HG03565 (cell line): ENCODE data around the gene RABGAP1L.

Experiments
- ATAC-seq: cut with Tn5 transposase; IDR thresholded peaks from one replicate; pipeline ENCODE4 v1.9.1; 2021; ENCODE audit warnings: mild to moderate bottlenecking, moderate library complexity; ENCODE audit not compliant: unreplicated experiment

RABGAP1L gene

GRCh38 chr1:174911606-174912005, 752.3 kb downstream of the RABGAP1L start:
- ATAC-seq, result no peak

DNA sequence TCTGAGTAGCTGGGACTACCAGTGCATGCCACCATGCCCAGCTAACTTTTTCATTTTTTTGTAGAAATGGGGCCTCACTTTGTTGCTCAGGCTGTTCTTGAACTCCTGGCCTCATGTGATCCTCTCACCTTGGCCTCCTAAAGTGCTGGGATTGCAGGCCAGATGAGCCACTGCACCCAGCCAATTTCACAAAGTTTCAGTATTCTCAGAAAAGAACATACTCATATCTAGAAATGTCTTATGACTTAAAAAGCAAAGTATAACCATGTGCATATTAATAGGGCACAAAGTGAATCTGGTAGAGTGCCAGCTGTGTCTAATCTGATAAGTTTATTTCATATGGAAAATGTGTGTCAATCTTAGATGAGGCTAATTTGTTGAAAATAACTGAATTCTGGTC, 752.9 kb downstream of the RABGAP1L start:
- peak; percentile 41 for ATAC-seq

DNA sequence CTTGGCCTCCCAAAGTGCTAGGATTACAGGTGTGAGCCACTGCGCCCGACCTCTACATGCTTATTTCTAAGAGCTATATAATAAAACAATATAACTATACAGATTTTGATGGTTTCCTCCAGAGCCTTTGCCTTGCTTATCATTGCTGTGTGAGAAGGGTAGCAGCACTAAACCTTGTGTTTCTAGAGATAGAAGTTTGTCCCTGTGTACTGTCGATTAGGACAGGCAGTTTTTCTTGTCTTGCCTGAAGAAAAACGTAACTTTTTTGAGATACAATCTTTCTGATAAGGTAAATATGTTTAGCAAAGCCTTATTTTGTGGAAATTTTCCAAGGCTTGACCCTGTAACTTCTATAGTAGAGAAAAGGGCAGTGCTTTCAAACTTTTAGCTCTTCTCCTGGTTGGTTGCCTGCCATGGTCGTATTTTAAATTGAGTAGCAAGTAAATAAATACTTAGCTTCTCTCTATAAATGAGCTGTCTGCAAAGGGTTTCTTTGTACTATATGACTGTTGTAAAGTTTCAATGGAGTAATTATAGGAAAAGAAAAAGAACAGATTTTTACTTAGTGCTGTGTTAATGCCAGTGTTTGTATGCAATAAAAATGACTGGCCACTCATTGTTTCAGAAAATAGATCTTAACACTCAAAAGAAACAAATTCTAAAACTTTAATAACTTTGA, 754.0 kb downstream of the RABGAP1L start:
- no peak for ATAC-seq

DNA sequence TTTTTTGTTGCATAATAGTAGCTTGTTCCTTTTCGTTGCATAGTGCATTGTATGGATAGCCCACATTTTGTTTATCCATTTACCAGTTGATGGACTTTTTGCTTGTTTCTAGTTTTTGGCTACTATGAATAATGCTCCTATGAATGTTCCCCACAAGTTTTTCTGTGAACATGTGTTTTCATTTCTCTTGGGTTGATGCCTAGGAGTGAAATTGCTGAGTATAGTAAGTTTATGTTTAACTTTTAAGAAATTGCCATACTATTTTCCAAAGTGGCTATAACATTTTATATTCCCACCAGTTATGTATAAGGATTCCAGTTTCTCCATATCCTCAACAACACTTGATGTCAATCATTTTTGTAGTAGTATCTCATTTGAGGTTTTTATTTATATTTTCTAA, 755.7 kb downstream of the RABGAP1L start:
- no peak for ATAC-seq

- ATAC-seq, result no peak
These were observed 757.5 kb downstream of the RABGAP1L start for GRCh38 chr1:174916846-174917245.

DNA sequence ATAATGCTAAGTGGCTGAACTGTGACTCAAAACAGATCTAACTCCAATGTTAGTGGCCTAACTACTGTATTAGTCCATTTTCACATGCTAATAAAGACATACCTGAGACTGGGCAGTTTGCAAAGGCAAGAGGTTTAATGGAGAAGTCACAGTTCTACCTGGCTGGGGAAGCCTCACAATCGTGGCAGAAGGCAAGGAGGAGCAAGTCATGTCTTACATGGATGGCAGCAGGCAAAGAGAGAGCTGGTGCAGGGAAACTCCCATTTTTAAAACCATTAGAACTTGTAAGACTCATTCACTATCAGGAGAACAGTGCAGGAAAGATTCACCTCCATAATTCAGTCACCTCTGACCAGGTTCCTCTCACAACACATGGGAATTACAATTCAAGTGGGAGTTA, 760.8 kb downstream of the RABGAP1L start:
- no peak for ATAC-seq

DNA sequence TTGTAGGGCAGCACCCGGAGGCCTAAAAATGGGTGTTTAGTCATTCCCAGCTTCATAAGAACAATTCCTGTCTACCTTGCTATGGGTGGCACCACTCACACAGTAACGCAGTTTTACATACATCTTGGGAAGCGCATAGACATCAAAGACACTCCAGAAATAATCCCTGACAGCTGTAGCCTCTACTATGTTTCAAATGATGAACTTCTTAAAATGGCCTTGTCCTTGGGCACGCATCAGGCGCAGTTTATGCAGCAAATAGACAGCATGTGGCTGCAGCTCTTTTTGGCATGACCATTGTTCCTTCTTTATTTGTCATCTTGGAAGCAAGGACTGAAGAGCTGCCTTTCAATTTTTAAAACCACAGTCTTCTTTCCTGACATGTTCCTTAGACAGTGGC, 762.8 kb downstream of the RABGAP1L start:
- no peak for ATAC-seq

DNA sequence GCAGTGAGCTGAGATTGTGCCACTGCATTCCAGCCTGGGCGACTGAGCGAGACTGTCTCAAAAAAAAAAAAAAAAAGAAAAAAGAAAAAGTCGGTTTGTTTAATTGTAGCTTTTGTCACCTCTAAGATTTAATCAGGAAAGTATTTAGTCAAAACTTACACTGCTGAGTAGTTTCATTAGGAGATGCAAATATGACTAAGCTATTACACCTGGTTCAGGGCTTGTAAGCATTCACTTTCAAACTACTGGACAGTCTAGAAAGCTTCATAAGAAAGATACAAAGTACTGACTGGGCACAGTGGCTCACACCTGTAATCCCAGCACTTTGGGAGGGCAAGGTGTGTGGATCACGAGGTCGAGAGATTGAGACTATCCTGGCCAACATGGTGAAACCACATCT, 764.5 kb downstream of the RABGAP1L start:
- no peak for ATAC-seq

DNA sequence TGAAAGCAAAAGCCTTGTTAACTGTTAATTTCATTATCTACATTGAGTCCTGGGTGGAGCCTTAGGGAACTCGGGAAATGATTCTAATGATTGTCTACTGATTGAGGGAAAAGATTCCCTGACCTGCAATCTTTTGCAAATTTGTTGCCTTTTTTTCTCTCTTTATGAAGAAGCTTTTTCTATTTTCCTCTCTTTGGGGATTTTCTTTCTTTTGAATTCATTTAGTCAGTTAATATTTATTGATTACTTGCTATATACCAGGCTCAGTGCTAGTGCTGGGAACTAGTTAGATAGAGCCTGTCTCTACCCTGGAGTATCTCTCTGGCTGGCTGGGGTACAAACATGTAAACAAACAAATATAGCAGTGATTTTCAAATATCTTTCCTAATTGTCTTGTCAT, 769.2 kb downstream of the RABGAP1L start:
- ATAC-seq, result no peak

DNA sequence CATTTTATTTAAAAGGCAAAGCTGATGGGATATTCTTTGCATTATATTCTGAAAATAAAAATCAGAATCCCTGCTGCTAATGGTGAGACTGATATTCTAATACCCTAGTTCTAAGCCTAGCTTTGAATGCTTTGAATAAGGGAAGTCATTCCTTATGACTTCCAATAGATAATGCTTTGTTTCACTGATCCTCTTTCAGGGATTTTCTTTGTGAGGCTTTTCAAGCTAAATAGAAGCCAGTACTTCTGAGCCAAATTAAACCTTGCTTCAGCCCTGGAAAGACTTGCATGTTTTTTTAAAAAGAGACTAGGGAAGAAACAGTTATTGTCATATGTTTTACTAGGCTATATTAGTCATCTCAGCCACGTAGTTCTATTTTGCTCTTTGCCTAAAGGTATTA, 771.9 kb downstream of the RABGAP1L start:
- no peak for ATAC-seq

GRCh38 chr1:174932587-174932986, 773.3 kb downstream of the RABGAP1L start:
- no peak for ATAC-seq

DNA sequence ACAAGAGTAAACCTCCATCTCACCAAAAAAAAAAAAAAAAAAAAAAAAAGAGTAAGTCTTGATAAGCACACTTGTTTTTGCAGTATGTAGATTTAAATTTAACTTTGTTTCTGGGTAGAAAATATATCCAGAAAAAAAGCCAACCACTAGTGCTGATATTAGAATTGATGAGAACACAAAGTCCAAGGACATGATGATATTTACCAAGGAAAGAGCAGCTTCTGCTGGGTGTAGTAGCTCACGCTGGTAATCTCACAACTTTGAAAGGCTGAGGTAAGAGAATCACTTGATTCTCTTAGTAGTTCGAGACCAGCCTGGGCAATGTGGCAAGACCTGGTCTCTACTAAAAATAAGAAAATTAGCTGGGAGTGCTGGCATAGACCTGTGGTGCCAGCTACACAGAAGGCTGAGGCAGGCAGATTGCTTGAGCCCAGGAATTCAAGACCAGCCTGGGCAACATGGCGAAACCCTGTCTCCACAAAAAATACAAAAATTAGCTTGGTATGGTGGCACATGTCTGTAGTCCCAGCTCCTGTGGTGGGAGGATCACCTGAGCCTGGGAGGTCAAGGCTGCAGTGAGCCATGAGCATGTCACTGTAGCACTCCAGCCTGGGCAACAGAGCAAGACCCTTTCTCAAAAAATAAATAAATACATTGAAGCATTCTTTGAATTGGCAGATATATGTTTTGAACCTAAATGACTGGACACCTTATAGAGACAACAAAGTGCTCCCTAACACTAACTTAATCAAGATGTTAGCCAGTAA, 776.8 kb downstream of the RABGAP1L start:
- no peak for ATAC-seq

DNA sequence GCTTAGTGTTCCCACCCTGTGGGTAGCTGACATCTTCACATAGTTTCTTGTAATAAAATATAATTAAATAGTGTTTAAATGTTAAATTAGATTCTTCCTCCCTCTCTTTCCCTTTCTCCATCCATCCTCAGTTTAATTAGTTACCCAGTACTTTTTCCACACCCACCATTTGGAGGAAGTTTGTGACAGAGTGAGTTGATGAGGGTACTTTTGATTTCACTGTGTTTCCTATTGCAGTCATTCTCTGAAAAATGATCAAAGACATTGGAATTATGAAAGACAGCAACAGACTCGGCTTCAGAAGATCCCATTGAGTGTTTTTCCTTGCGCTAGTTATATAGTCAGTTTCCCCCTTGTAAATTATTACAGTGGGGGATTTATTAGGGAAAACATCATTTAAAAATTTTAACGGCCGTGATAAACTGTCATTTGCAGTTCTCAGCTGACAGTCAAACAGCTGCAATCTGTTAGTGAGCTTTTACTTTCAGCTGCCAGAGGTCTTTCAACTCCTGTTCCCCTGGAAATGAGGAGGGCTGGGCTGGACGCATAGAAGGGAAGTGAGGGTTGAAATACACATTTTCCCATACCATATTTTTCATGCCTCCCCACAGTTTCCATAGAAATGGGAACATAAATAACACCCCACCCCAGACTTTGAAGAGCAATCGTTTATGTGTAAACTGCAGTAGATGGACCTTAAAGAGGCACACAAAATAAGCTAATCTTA, 779.1 kb downstream of the RABGAP1L start:
- ATAC-seq, result no peak

- ATAC-seq, result no peak
These were observed 780.6 kb downstream of the RABGAP1L start for GRCh38 chr1:174939775-174940545.

GRCh38 chr1:174940646-174941175, 781.4 kb downstream of the RABGAP1L start:
- ATAC-seq, result no peak

DNA sequence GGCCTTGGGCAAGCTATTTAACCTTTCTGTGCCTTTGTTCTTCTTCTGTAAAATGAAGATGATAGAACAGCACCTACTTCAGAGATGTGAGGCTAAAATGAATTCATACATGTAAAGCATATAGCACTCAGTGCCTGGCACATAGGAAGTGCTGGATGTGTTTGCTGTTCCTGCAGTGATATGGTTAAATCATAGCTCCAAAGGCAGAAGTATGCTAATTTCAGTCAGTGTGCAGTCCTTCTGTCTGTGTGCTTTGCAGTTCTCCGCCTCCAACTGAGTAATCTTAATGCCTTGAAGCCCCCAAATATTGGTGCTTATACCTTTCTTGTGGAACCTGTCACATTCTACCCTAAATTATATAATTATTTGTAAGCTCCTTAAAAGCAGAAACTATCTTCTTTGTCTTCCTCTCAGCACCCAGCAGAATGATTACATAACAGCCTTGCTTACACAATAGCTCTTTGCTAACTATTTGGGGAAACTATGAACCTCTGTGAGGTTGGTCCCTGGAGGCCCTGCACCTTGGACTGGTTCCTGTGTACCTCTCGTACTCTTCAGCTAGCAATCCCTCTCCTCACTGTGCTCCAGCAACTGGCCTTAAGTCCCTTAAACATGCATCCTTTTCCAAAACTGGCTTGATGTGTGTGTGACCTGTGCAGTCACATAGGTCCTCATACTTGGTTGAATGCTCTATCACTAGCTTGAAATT, 783.4 kb downstream of the RABGAP1L start:
- ATAC-seq, result no peak

- no peak for ATAC-seq
These were observed 786.7 kb downstream of the RABGAP1L start for GRCh38 chr1:174946031-174946430.

- no peak for ATAC-seq
These were observed 789.7 kb downstream of the RABGAP1L start for GRCh38 chr1:174949061-174949460.

DNA sequence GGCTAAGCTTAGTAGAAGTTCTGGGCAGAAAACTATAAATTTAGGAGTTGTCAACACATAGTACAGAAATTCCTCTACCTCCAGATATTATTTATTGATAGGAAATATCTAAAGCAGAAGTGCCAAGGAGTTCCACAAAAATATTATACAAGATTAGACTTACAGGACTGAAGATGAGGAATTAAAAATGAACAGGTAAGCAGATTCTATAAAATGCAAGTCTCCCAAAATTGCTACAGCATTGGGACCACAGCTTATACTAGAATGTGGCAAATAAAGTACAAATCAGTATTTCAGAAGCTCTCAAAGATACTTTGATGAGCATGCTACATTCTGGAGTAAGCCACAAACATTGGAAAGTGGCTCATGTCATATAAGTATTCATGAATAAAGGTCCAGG, 790.3 kb downstream of the RABGAP1L start:
- no peak for ATAC-seq
